ENCODE results near the gene BAIAP2.

BAIAP2 gene

DNA sequence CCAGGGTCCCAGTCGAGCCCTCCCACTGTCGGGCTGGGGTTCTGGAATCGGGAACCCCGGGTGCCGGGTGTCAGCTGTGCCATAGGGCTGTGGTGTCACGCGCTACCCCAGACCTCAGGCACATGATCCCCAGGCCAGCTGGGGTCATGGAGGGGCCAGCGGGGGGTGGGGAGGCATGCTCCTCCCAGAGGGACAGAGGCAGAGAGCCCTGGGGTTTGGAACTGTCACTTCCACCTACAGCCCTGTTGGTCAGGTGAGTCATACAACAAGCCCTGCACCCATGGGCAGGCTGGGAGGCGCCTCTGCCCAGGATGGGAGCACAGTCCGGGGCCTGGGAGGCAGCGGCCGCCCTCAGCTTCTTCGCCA is 63.0 kb downstream of the BAIAP2 start:
- DNase-seq (ENCODE audit: low read depth in 2 of 2): peak in 1 of 2 donors; percentile 14
- H3K4me3 ChIP-seq (replicated peaks in 1 of 2; ENCODE audit: low read depth in 2 of 2, low read length in 2 of 2): peak overlapping the region; percentile 8 to 33
- TF ChIP-seq, protein P1, sequence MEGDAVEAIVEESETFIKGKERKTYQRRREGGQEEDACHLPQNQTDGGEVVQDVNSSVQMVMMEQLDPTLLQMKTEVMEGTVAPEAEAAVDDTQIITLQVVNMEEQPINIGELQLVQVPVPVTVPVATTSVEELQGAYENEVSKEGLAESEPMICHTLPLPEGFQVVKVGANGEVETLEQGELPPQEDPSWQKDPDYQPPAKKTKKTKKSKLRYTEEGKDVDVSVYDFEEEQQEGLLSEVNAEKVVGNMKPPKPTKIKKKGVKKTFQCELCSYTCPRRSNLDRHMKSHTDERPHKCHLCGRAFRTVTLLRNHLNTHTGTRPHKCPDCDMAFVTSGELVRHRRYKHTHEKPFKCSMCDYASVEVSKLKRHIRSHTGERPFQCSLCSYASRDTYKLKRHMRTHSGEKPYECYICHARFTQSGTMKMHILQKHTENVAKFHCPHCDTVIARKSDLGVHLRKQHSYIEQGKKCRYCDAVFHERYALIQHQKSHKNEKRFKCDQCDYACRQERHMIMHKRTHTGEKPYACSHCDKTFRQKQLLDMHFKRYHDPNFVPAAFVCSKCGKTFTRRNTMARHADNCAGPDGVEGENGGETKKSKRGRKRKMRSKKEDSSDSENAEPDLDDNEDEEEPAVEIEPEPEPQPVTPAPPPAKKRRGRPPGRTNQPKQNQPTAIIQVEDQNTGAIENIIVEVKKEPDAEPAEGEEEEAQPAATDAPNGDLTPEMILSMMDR (IDR thresholded peaks at IDR 0.05; ENCODE audit: low read depth, low read length): no peak

DNA sequence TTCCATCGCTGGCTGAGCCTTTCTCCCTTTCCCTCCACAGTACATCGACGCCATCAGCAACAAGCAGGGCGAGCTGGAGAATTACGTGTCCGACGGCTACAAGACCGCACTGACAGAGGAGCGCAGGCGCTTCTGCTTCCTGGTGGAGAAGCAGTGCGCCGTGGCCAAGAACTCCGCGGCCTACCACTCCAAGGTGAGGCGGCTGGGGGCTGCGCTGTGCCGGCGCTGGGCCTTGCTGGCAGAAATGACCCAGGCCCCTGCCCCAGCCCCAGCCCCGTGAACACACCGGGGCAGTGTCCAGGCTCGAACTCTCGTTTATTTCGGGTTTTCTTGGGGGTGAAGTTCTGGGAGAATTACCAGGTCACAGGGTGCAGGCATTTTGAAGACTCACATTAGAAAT is 64.9 kb downstream of the BAIAP2 start:
- TF ChIP-seq, protein P1 (IDR thresholded peaks at IDR 0.05; ENCODE audit: low read depth, low read length): no peak
- no peak overlapping the region for H3K4me3 ChIP-seq (replicated peaks in 1 of 2; ENCODE audit: low read depth in 2 of 2, low read length in 2 of 2)

DNA sequence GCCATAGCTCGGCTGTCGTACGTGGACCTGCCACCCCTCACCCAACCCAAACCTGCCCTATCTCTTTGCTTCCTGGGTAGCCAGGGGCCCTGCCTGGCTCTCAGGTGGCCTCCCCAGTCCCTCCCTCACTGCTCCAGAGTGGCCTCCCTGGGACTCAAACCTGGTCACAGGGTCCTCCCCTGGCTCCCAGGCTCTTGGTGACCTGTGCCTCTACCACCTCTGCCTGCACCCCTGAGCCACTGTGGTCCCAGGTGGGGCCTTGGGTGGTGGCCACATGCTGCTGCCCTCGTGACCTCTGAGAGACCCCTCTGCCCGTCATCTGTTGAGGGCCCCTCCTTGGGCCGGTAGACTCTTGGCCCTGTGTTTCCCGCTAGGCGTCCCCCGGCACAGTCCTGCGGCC is 65.7 kb downstream of the BAIAP2 start:
- H3K4me3 ChIP-seq (replicated peaks in 1 of 2; ENCODE audit: low read depth in 2 of 2, low read length in 2 of 2): no peak overlapping the region
- DNase-seq (ENCODE audit: low read depth in 2 of 2): no peak
- TF ChIP-seq, protein P1 (IDR thresholded peaks at IDR 0.05; ENCODE audit: low read depth, low read length): no peak

More for the DNA sequence above, 64.9 kb downstream of the BAIAP2 start:
- DNase-seq (ENCODE audit: low read depth in 2 of 2): no peak

DNA sequence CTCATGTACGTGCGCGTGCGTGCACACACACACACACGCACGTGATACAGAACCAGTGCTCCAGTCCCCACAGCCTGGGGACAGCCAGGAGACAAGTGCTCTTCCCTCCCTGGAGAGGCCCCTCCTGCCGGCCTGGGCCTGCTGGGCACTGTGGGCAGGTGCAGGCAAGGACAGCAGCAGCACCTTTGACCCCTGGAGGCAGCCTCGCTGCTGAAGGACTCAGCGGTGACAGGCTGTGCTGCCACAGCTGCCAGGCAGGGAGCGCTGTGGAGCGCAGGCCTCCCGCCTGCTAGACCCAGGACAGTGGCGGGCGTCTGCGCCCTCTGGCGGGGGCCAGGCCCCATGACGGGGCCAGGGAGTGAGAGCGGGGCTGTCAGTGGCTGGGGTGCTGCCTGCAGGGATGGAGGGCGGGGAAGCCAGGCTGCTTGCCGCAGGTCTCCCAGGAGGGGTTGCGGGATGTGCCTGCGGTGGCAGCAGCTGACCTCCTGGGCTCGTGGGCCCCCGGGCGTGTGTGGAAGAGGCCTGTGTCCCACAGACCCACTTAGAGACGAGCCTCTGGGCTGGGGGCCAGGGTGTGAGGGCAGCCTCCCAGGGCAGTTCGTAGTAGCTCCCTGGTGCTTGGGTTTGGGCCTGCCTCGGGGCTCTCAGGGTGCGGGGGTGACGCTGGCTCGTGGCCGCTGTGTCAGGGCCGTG is 66.8 kb downstream of the BAIAP2 start:
- H3K4me3 ChIP-seq (replicated peaks in 1 of 2; ENCODE audit: low read depth in 2 of 2, low read length in 2 of 2): no peak overlapping the region
- DNase-seq (ENCODE audit: low read depth in 2 of 2): peak; percentile 73 to 81
- TF ChIP-seq, protein P1 (IDR thresholded peaks at IDR 0.05; ENCODE audit: low read depth, low read length): peak; percentile 100

DNA sequence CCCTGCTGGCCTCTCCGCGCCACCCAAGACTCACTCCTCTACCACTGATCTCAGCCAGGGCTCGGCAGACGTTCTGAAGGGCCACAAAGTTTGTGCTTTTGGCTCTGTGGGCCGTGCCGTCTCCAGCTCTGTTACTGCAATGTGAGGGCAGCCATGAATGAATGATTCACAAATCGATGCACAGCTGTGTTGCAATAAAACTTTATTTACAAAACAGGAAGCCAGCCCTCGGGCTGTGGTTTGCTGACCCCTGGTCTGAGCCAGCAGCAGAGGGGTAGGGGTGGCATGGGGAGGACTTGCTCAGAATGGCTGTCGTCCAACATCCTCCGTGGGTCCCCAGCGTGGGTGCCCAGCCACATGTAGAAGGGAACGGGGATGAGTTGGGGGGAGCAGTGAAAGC is 67.4 kb downstream of the BAIAP2 start:
- DNase-seq (ENCODE audit: low read depth in 2 of 2): no peak
- TF ChIP-seq, protein P1 (IDR thresholded peaks at IDR 0.05; ENCODE audit: low read depth, low read length): no peak
- no peak overlapping the region for H3K4me3 ChIP-seq (replicated peaks in 1 of 2; ENCODE audit: low read depth in 2 of 2, low read length in 2 of 2)

DNA sequence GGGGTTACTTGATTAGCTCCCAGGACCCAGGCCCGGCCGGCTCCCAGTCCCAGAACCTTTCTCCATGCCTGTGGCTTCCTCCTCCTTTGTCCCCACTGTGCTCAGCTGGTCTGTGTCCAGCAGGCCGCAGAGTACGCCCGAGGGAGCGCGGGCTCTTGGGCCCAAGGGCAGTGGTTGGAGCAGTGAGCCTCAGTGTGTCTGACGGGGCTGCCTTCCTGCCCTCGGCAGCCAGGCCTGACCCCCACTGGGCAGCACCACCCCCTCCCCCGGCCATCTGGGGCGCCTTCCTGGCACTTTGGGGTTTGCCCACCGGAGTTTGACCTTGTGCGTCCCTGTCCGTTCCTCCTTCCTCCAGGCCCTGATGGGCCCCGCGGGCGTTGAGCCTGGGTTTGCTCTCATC is 67.9 kb downstream of the BAIAP2 start:
- no peak overlapping the region for H3K4me3 ChIP-seq (replicated peaks in 1 of 2; ENCODE audit: low read depth in 2 of 2, low read length in 2 of 2)
- TF ChIP-seq, protein P1 (IDR thresholded peaks at IDR 0.05; ENCODE audit: low read depth, low read length): no peak
- DNase-seq (ENCODE audit: low read depth in 2 of 2): no peak

DNA sequence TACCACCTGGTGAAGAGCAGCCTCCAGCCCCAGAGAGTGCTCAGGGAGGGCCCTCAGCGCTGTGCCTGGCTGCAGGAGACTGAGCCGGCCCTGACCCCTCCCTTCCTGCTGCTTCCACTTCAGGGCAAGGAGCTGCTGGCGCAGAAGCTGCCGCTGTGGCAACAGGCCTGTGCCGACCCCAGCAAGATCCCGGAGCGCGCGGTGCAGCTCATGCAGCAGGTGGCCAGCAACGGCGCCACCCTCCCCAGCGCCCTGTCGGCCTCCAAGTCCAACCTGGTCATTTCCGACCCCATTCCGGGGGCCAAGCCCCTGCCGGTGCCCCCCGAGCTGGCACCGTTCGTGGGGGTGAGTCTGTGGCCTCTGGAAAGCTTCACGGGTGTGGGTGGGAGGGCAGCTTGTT is 68.4 kb downstream of the BAIAP2 start:
- no peak overlapping the region for H3K4me3 ChIP-seq (replicated peaks in 1 of 2; ENCODE audit: low read depth in 2 of 2, low read length in 2 of 2)
- DNase-seq (ENCODE audit: low read depth in 2 of 2): no peak
- TF ChIP-seq, protein P1 (IDR thresholded peaks at IDR 0.05; ENCODE audit: low read depth, low read length): no peak
